ENCODE data around the gene SETX. TPM values are rescaled to one million over a fixed set of nuclear protein-coding genes. Genes with fewer than 3 reads are reported as not detected.
"Not testable (repeated sequence)": the region's sequence is repeated elsewhere in the genome, so short reads cannot be mapped to it uniquely, and the experiment has no call there.

Gene SETX
- total RNA-seq, 1 experiment from 2014 or later = 21.0 TPM

DNA sequence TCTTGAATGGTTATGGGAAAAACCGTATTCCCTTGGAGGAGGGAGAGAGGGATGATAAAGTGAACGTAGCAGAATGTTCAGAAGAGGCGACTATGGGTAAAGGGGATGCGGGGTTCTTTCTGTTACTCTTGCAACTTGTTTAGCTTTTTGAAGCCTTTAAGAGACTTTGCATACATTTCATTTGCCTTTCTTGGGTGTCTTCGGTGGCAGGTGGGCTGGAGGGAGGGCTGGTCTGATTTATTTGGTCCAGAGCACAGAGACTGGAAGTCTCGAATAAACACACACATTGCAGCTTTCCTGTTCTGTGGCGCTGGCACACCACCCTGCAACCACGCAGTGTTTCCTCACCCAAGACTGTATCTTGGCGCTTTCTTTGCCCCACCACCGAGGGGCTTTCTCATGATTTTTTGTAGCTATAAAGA is 28.7 kb upstream of the SETX start:
- ATAC-seq = no peak
- no peaks in the 10 kb centered on the region for H3K9me2 ChIP-seq (replicated peaks; ENCODE audit: low read length)
- CTCF ChIA-PET = no interaction called here

DNA sequence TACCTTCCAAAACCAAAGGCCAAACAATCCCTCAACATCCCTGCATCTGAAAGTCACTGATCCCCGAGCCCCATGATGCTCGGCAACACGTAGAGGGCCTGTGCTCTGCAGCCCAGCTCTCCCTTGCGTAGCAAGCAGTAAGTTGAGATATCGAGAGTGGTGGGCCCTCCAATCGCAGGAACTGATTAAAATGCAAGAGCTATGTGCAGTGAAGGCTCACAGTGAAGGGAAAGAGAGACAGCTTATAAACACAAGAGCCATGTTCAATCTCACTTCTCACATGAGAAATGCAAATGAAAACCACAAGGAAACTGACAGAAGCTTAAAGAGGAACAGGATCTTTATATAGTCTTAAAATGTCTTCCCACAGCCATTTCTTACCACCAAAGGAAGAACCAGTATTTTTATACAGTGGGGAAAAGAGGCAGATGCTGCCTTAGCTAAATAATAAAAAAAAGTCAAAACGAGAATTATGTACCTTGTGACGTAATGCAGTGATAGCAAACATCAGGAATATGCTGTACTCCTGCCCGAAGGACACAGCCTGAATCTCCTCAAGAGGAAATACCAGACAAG is 27.3 kb upstream of the SETX start:
- TF ChIP-seq, protein P1, sequence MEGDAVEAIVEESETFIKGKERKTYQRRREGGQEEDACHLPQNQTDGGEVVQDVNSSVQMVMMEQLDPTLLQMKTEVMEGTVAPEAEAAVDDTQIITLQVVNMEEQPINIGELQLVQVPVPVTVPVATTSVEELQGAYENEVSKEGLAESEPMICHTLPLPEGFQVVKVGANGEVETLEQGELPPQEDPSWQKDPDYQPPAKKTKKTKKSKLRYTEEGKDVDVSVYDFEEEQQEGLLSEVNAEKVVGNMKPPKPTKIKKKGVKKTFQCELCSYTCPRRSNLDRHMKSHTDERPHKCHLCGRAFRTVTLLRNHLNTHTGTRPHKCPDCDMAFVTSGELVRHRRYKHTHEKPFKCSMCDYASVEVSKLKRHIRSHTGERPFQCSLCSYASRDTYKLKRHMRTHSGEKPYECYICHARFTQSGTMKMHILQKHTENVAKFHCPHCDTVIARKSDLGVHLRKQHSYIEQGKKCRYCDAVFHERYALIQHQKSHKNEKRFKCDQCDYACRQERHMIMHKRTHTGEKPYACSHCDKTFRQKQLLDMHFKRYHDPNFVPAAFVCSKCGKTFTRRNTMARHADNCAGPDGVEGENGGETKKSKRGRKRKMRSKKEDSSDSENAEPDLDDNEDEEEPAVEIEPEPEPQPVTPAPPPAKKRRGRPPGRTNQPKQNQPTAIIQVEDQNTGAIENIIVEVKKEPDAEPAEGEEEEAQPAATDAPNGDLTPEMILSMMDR (conservative IDR thresholded peaks at IDR 0.05; ENCODE audit: low read depth, low read length) = no peak
- no peak for TF ChIP-seq EZH2phosphoT487 (IDR thresholded peaks at IDR 0.05; ENCODE audit: borderline replicate concordance, low read length)
- TF ChIP-seq EZH2 (IDR thresholded peaks at IDR 0.05; ENCODE audit: low read length, unreplicated experiment) = no peak
- no peaks in the 10 kb centered on the region for H3K9me3 ChIP-seq (ENCODE audit: low read length)
- H3K9me2 ChIP-seq (replicated peaks; ENCODE audit: low read length) = no peaks in the 10 kb centered on the region
- ChIA-PET POLR2A (ENCODE audit: unreplicated experiment) (no interaction called here), CTCF (no interaction called here)
- no peak overlapping the region for H2AFZ ChIP-seq (ENCODE audit: low read length)
- no peaks in the 10 kb centered on the region for H3F3A ChIP-seq (ENCODE audit: low read length, unreplicated experiment)
- H3K9ac ChIP-seq (ENCODE audit: low read length) = no peak overlapping the region
- H3K36me3 ChIP-seq (ENCODE audit: low read depth, low read length) = peaks cover 13% of the 10 kb centered on the region
- H3K4me1 ChIP-seq (ENCODE audit: insufficient read depth, low read length) = no peaks in the 10 kb centered on the region
- intact Hi-C loops (cut with micrococcal nuclease) = no loop called here
- DNase-seq = no peak
- ATAC-seq = no peak
- BruUV-seq (replicated peaks) = no TSS peak
- H3K4me2 ChIP-seq (ENCODE audit: low read length) = no peak overlapping the region
- H4K20me1 ChIP-seq (ENCODE audit: low read length) = no peaks in the 10 kb centered on the region
- no peaks in the 10 kb centered on the region for H3K79me2 ChIP-seq (ENCODE audit: low read length)
- no peak overlapping the region for H3K27ac ChIP-seq (ENCODE audit: low read length)
- no peaks in the 10 kb centered on the region for H3K27me3 ChIP-seq (ENCODE audit: low read length)
- no peak overlapping the region for H3K4me3 ChIP-seq (ENCODE audit: low read length)

More for the DNA sequence above, 28.7 kb upstream of the SETX start:
- Histone ChIP-seq H3K79me2 (ENCODE audit: low read length) (no peaks in the 10 kb centered on the region), H3K27ac (ENCODE audit: low read length) (no peak overlapping the region), H3K9me3 (ENCODE audit: low read length) (no peaks in the 10 kb centered on the region), H3K4me2 (ENCODE audit: low read length) (no peak overlapping the region), H4K20me1 (ENCODE audit: low read length) (no peaks in the 10 kb centered on the region), H3F3A (ENCODE audit: low read length, unreplicated experiment) (no peaks in the 10 kb centered on the region), H3K4me1 (ENCODE audit: insufficient read depth, low read length) (no peaks in the 10 kb centered on the region), H2AFZ (ENCODE audit: low read length) (no peak overlapping the region), H3K4me3 (ENCODE audit: low read length) (no peak overlapping the region), H3K9ac (ENCODE audit: low read length) (no peak overlapping the region), H3K36me3 (ENCODE audit: low read depth, low read length) (peaks cover 19% of the 10 kb centered on the region), H3K27me3 (ENCODE audit: low read length) (no peaks in the 10 kb centered on the region)
- intact Hi-C loops (cut with micrococcal nuclease) = no loop called here
- BruUV-seq (replicated peaks) = no TSS peak
- DNase-seq = no peak
- TF ChIP-seq, protein P1 (conservative IDR thresholded peaks at IDR 0.05; ENCODE audit: low read depth, low read length) = no peak
- TF ChIP-seq EZH2 (IDR thresholded peaks at IDR 0.05; ENCODE audit: low read length, unreplicated experiment) (no peak), EZH2phosphoT487 (IDR thresholded peaks at IDR 0.05; ENCODE audit: borderline replicate concordance, low read length) (no peak)
- POLR2A ChIA-PET (ENCODE audit: unreplicated experiment) = no interaction called here

DNA sequence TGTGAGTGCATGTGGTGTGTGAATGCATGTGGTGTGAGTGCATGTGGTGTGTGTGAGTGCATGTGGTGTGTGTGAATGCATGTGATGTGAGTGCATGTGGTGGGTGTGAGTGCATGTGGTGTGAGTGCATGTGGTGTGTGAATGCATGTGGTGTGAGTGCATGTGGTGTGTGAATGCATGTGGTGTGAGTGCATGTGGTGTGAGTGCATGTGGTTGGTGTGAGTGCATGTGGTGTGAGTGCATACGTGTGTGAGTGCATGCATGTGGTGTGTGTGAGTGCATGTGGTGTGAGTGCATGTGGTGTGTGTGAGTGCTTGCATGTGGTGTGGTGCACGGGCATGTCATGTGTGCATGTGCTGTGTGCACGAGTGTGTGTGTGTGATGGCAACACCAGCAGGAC is 23.6 kb upstream of the SETX start:
- H3K9me3 ChIP-seq (ENCODE audit: low read length); H3K4me3 ChIP-seq (ENCODE audit: low read length); H3K9ac ChIP-seq (ENCODE audit: low read length); H3K27me3 ChIP-seq (ENCODE audit: low read length); BruUV-seq (replicated peaks); H3K79me2 ChIP-seq (ENCODE audit: low read length); intact Hi-C loops (cut with micrococcal nuclease); H4K20me1 ChIP-seq (ENCODE audit: low read length); H3K9me2 ChIP-seq (replicated peaks; ENCODE audit: low read length); H2AFZ ChIP-seq (ENCODE audit: low read length); CTCF ChIA-PET; DNase-seq; H3K4me1 ChIP-seq (ENCODE audit: insufficient read depth, low read length); H3K4me2 ChIP-seq (ENCODE audit: low read length); H3F3A ChIP-seq (ENCODE audit: low read length, unreplicated experiment); H3K27ac ChIP-seq (ENCODE audit: low read length); POLR2A ChIA-PET (ENCODE audit: unreplicated experiment); ATAC-seq: not testable (repeated sequence)
- H3K36me3 ChIP-seq (ENCODE audit: low read depth, low read length) = peaks cover 20% of the 10 kb centered on the region

DNA sequence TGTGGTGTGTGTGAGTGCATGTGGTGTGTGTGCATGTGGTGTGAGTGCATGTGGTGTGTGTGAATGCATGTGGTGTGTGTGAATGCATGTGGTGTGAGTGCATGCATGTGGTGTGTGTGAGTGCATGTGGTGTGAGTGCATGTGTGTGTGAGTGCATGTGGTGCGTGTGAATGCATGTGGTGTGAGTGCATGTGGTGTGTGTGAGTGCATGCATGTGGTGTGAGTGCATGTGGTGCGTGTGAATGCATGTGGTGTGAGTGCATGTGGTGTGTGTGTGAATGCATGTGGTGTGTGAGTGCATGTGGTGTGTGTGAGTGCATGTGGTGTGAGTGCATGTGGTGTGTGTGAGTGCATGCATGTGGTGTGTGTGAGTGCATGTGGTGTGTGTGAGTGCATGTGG is 23.0 kb upstream of the SETX start:
- H3K9me2 ChIP-seq (replicated peaks; ENCODE audit: low read length); H3K79me2 ChIP-seq (ENCODE audit: low read length); H3K27ac ChIP-seq (ENCODE audit: low read length); CTCF ChIA-PET; H3K27me3 ChIP-seq (ENCODE audit: low read length); H3K4me2 ChIP-seq (ENCODE audit: low read length); H3K9me3 ChIP-seq (ENCODE audit: low read length); H4K20me1 ChIP-seq (ENCODE audit: low read length); DNase-seq; H2AFZ ChIP-seq (ENCODE audit: low read length); H3F3A ChIP-seq (ENCODE audit: low read length, unreplicated experiment); ATAC-seq; intact Hi-C loops (cut with micrococcal nuclease); POLR2A ChIA-PET (ENCODE audit: unreplicated experiment); BruUV-seq (replicated peaks); H3K4me3 ChIP-seq (ENCODE audit: low read length); H3K4me1 ChIP-seq (ENCODE audit: insufficient read depth, low read length); H3K9ac ChIP-seq (ENCODE audit: low read length): not testable (repeated sequence)
- H3K36me3 ChIP-seq (ENCODE audit: low read depth, low read length) = peaks cover 20% of the 10 kb centered on the region
